HepG2 (cell line): ENCODE results near the gene CDK13.

Experiments used
- GZF1 ChIP-seq: sonication (generic); formaldehyde crosslinking; IDR thresholded peaks from 2 replicates; pipeline ENCODE4 v1.5.1; 2020; ENCODE audit warnings: mild to moderate bottlenecking, missing genetic modification reagents
- JUN ChIP-seq: sonication (generic); formaldehyde crosslinking; IDR thresholded peaks from 2 replicates; pipeline ENCODE4 v1.4.0; 2020; ENCODE audit warnings: mild to moderate bottlenecking, missing genetic modification reagents
- NR2F1 ChIP-seq, 2 experiments: fragments of 450-650 bp in 1 of 2; formaldehyde crosslinking in 1 of 2; IDR thresholded peaks; 2 replicates each; pipeline versions ENCODE4 v1.5.0 to v1.6.1; 2016 to 2020; ENCODE audit warnings: mild to moderate bottlenecking in 1 of 2, missing compliant biosample characterization in 1 of 2, missing genetic modification reagents in 1 of 2, moderate library complexity in 1 of 2
- SRF ChIP-seq: IDR thresholded peaks from 2 replicates; pipeline ENCODE4 v1.6.1; 2011; ENCODE audit warnings: mild to moderate bottlenecking, low read depth, low read length, moderate library complexity
- ZFY ChIP-seq: sonication (generic); formaldehyde crosslinking; IDR thresholded peaks from 2 replicates; pipeline ENCODE4 v1.4.0; 2020; ENCODE audit warnings: missing genetic modification reagents

GRCh38 chr7:39952803-39953202 is 2.7 kb downstream of the CDK13 start:
- TF ChIP-seq SRF, result no peak
- TF ChIP-seq JUN (CRISPR knock-in tag), result no peak
- no peak for TF ChIP-seq GZF1 (CRISPR knock-in tag)
- TF ChIP-seq NR2F1 (CRISPR knock-in tag; IDR thresholded peaks at IDR 0.05), result no peak
- TF ChIP-seq ZFY (CRISPR knock-in tag), result no peak
